Measurements from ENCODE around the gene ARHGEF35. TPM values are rescaled to one million over a fixed set of nuclear protein-coding genes. Genes with fewer than 3 reads are reported as not detected.

Gene ARHGEF35
- total RNA-seq, 2 donors from 2014 or later, result 7.8 to 9.7 TPM

DNA sequence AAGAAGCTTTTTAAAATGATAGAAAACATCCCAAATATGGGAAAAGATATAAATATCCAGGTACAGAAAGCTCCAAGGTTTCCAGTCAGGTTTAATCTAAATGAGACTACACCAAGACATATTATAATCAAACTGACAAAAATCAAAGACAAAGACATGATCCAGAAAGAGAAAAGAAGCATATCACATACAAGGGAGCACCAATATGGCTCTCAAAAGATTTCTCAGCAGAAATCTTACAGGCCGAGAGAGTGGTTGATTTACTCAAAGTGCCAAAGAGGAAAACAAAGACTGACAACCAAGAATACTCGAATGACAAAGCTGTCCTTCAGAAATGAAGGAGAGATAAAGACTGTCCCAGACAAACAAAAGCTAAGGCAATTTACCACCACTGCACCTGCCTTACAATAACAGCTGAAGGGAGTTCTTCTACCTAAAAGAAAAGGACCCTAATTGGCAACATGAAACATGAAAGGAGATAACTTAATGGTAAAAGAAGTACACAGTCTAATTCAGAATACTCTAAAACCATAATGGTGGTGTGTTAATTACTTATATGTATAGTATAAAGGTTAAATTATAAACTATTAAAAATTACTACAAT, 47.3 kb downstream of the ARHGEF35 start:
- WGBS, result 84% methylated on average over 2 of the region's 2 CpGs
- no peaks in the 10 kb centered on the region for H3K27me3 ChIP-seq (replicated peaks; ENCODE audit: insufficient read depth)
- no peak overlapping the region for H3K4me3 ChIP-seq
- intact Hi-C loops (cut with DNase I), result no loop called here
- no peaks in the 10 kb centered on the region for H3K9me3 ChIP-seq
- no peak overlapping the region for H3K27ac ChIP-seq
- no peaks in the 10 kb centered on the region for H3K36me3 ChIP-seq
- TF ChIP-seq POLR2A (IDR thresholded peaks at IDR 0.05) (no peak), CTCF (IDR thresholded peaks at IDR 0.05) (no peak), POLR2AphosphoS5 (IDR thresholded peaks at IDR 0.05) (no peak)
- no peaks in the 10 kb centered on the region for H3K4me1 ChIP-seq (replicated peaks)
- no peak for DNase-seq (ENCODE audit: low spot score)

GRCh38 chr7:144144426-144144825, 51.2 kb downstream of the ARHGEF35 start:
- Histone ChIP-seq H3K4me1 (replicated peaks) (no peaks in the 10 kb centered on the region), H3K36me3 (no peaks in the 10 kb centered on the region), H3K27me3 (replicated peaks; ENCODE audit: insufficient read depth) (no peaks in the 10 kb centered on the region), H3K27ac (no peak overlapping the region), H3K4me3 (no peak overlapping the region), H3K9me3 (no peaks in the 10 kb centered on the region)
- DNase-seq (ENCODE audit: low spot score), result no peak
- 88% methylated on average over 3 of the region's 3 CpGs for WGBS
- TF ChIP-seq CTCF (IDR thresholded peaks at IDR 0.05) (no peak), POLR2A (IDR thresholded peaks at IDR 0.05) (no peak), POLR2AphosphoS5 (IDR thresholded peaks at IDR 0.05) (no peak)
- intact Hi-C loops (cut with DNase I), result no loop called here

GRCh38 chr7:144142187-144142586, 53.4 kb downstream of the ARHGEF35 start:
- TF ChIP-seq POLR2A (IDR thresholded peaks at IDR 0.05) (no peak), POLR2AphosphoS5 (IDR thresholded peaks at IDR 0.05) (no peak), CTCF (IDR thresholded peaks at IDR 0.05) (no peak)
- H3K27ac ChIP-seq, result no peak overlapping the region
- H3K9me3 ChIP-seq, result no peaks in the 10 kb centered on the region
- DNase-seq (ENCODE audit: low spot score), result no peak
- intact Hi-C loops (cut with DNase I), result no loop called here
- H3K4me3 ChIP-seq, result no peak overlapping the region
- WGBS, result 79% methylated on average over 3 of the region's 3 CpGs
- no peaks in the 10 kb centered on the region for H3K36me3 ChIP-seq
- no peaks in the 10 kb centered on the region for H3K4me1 ChIP-seq (replicated peaks)
- H3K27me3 ChIP-seq (replicated peaks; ENCODE audit: insufficient read depth), result no peaks in the 10 kb centered on the region

DNA sequence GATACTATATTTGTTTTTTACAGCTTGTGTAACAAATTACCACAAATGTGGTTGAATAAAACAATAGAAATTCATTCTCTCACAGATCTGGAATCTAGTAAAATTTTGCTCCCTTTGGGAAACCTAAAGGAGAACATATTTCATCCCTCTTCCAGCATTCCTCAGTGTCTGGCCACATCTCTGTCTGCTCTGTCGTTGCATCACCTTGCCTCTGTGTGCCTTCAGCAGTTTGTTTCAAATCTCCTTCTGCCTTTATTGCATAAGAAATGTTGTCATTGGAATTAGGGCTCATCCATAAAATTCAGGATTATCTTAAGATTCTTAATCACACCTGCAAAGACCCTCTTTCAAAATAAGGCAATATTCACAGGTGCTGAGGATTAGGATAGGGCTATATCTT, 58.1 kb downstream of the ARHGEF35 start:
- no peaks in the 10 kb centered on the region for H3K36me3 ChIP-seq
- TF ChIP-seq CTCF (IDR thresholded peaks at IDR 0.05) (no peak), POLR2A (IDR thresholded peaks at IDR 0.05) (no peak)
- H3K27me3 ChIP-seq (replicated peaks; ENCODE audit: insufficient read depth), result no peaks in the 10 kb centered on the region
- intact Hi-C loops (cut with DNase I), result no loop called here
- no peak overlapping the region for H3K4me3 ChIP-seq
- no peak overlapping the region for H3K27ac ChIP-seq
- 57% methylated on average over 1 of the region's 1 CpG for WGBS
- H3K9me3 ChIP-seq, result no peaks in the 10 kb centered on the region
- H3K4me1 ChIP-seq (replicated peaks), result no peaks in the 10 kb centered on the region
- DNase-seq (ENCODE audit: low spot score), result no peak

Other genes with a start within 250 kb of the ARHGEF35 start
- not detected for gene OR2F1, start 241.0 kb downstream of the ARHGEF35 start, total RNA-seq
- gene OR6B1, start 195.5 kb downstream of the ARHGEF35 start, total RNA-seq, result not detected
- gene OR2A5, start 146.9 kb downstream of the ARHGEF35 start, total RNA-seq, result not detected
- gene OR2A25, start 126.0 kb downstream of the ARHGEF35 start, total RNA-seq, result not detected
- gene OR2A12, start 109.6 kb downstream of the ARHGEF35 start, total RNA-seq, result not detected
- not detected for gene OR2A2, start 86.2 kb downstream of the ARHGEF35 start, total RNA-seq
- gene OR2A14, start 72.7 kb downstream of the ARHGEF35 start, total RNA-seq, result not detected
- gene CTAGE4, start 12.4 kb downstream of the ARHGEF35 start, total RNA-seq, result 1 to 10 TPM; 1.4 to 2.0 TPM
- not detected for gene OR2A42, start 43.8 kb upstream of the ARHGEF35 start, total RNA-seq
- gene OR2A7, start 69.0 kb upstream of the ARHGEF35 start, total RNA-seq, result 10 to 100 TPM in 1 of 2 donors, 1 to 10 TPM in 1; 5.3 to 10.7 TPM
- gene CTAGE8, start 73.5 kb upstream of the ARHGEF35 start, total RNA-seq, result 1 to 10 TPM; 1.5 to 6.3 TPM
- gene OR2A1, start 116.6 kb upstream of the ARHGEF35 start, total RNA-seq, result not detected
- 10 to 100 TPM; 22.7 to 29.0 TPM for gene ARHGEF5, start 159.6 kb upstream of the ARHGEF35 start, total RNA-seq
- not detected for gene NOBOX, start 207.9 kb upstream of the ARHGEF35 start, total RNA-seq

Data from prostate gland (tissue), 2 donors.